GM19324 (cell line): ENCODE results near the gene NFIX.
A peak's percentile ranks its signal among the peaks of the same experiment; 100 is the strongest.

ENCODE experiments used
- ATAC-seq: cut with Tn5 transposase; IDR thresholded peaks from one replicate; pipeline ENCODE4 v1.9.1; 2021; ENCODE audit warnings: mild to moderate bottlenecking, moderate library complexity; ENCODE audit not compliant: unreplicated experiment, low FRiP score

Gene NFIX

DNA sequence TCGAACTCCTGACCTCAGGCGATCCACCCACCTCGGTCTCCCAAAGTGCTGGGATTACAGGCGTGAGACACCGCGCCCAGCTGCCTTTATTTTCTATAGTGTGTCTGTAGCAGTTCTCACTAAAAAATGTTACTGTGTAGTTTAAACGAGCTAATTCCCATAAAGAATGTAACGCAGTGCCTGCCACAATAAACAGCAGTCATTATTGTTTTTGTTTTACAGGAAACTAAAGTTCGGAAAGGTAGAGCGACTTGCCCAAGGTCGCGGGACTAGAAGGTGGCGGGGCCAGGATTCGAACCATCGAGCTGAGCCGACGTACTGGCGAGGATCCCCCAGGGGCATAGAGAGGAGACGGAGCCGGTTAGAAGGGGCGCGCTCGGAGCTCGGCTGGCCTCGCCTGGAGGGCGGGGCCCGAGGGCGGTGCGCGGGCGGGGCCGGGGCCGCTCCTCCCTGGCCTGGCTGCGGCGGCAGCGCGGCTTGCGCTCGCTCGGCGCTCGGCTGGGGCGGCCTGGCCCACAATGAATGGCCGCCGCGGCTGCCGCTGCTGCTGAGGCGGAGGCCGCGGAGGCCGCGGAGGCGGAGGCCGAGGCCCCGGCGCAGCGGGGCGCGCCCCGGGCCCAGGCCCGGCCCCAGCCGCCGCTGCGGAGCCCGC is 122.6 kb downstream of the NFIX start, which contains the start of gene NACC1:
NACC1 (plus strand) TSS at position 493 of the 652 bp plus-strand sequence. CDS start 16,944 bp downstream, outside the sequence.
- ATAC-seq: peak; percentile 59

DNA sequence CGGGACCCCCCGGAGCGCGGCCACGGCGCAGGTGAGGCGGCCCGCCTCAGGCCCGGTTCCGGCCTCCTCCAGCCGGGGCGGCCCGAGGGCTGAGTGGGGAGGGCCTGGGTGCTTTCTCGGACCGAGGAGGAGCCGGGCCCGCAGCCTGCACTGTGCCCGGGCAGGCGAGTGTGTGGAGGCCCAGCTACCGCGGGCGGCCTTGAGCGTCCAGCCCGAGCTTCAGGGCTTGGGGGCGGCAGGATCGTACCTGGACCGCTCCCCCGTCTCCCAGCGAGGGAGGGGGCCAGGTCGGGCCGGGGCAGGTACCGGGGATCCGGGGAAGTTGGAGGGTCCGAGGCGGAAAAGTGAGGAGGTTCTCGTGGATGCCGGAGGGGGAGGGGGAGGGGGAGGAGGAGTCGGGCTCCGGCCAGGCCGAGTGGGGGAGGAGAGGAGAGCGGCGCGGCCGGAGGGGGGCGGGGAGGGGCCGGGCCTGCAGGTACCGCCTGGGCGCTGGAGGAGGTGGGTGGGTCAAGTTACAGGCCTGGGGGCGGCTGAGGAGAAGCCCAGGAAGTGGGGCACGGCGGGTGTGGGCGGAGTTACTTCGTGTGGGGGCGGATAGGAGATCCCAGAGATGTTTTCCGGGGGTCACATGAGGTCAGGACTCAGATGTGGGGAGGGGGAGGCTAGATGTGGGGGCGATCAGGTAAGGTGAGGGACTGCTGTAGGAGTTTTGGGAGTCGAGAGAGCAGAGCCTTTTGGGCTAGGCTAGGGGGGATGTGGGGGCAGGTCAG is 123.3 kb downstream of the NFIX start:
- ATAC-seq: peak; percentile 20

DNA sequence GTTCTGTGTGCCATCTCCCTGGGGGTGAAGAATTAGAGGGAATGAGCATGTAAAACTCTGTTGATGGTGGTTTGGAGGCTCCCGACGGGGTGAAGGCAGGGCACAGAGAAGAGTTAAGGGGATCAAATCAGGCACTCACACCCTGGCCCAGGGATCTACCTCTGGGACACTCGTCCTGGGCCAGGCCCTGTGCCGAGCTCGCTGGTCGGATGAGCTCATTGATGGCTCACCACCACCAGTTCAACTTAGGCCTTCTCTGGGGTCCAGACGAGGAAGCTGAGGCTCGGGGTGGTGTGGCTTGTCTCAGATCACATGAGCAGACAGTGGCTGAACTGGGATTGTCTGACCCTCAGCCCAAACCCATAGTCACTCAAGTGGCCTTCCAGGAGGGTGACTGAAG is 124.4 kb downstream of the NFIX start:
- no peak for ATAC-seq

DNA sequence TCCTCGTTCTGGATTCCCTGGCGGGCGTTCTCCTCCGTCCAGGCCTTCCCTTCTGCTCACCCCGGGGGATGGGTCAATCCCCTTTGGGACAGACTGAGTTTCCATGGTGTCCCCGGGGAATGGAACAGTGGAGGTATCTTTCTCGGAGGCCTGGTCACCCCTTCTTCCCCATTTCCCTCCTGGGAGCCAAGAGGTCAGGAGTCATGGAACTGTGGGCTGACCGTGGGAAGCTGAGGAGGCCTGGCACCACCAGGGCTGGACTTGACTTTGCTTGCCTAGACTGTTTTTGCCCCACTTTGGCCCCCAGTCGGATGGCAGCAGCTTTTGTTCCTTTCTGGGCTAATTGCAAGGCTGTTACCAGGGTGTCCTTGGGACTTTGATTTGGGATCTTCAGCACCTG is 124.8 kb downstream of the NFIX start:
- ATAC-seq: no peak

DNA sequence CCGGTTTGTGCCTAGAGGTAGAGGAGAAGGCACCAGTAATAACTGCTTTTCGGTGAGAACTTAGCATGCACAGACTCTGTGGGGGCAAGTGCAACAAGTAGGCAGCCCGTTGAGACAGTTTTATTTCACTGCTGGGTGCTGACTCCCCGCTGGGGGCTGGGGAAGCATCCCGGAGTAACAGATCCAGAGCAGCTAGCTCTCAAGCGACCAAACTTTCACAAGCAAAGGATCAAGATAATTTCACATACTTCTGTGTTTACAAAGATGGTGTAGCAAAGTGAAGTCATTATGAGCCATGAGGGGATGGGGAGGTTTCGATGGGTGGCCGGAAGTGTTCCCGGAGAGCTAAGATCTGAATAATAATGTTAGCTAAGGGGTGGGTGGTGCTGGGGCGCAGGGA is 125.5 kb downstream of the NFIX start:
- ATAC-seq: no peak

DNA sequence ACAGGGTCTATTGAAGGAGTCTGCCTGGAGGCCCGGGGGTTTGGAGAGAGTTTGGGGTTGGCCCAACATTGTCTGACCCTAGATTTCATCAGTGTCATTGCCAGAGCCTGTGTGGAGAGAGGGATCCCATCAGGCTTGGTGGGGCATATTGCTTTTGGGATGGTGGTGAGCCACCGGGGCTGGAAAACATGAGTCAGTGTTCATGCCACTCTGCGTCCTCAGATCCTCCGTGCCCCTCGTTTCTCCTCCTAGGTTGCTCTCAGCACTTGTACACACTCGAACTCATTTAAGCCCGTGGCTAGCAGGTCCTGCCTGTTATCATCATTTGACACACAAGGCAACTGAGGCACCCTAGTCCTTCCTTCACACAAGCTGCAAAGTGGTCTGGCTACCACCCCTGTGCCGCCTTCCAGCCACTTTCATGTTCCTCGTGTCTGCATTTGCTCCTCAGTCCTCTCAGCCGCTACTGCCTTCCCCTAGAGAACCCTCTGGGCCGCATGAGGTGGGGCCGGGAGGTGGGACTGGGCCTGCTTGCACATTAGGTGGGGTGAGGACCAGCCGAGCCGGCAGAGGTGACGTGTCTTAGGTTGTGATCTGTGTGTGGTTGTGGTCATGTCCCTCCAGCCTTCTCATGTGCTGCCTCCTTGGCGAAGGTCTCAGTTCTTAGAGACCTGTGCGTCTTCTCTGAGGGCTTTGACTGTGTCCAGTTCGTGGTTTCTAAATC is 126.4 kb downstream of the NFIX start:
- ATAC-seq: no peak

DNA sequence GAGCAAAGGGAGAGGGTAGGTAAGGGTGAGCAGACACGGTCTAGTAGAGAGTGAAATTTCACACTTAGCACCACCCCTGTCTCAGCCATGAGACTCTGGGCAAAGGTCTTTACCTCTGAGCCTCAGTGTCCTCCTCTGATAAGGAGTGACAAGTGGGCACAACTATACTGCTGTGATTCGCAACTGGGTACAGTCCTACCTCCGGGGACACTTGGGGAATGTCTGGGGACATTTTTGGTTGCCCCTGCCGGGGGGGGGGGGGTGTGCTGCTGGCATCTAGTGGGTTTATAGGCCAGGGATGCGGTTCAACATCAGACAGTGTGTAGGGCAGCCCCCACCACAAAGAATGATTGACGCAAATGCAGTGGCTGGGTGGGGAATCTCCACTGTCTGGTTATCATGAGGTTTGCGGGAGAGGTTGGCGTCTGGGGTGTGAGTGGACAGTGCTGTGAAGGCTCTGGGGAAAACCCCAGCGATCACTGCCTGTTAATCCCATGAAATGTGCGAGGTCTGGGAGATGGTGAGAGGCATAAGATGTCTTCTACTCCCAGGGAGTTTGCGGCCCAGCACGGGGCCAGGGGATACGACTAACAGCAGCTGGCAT is 127.1 kb downstream of the NFIX start:
- no peak for ATAC-seq

DNA sequence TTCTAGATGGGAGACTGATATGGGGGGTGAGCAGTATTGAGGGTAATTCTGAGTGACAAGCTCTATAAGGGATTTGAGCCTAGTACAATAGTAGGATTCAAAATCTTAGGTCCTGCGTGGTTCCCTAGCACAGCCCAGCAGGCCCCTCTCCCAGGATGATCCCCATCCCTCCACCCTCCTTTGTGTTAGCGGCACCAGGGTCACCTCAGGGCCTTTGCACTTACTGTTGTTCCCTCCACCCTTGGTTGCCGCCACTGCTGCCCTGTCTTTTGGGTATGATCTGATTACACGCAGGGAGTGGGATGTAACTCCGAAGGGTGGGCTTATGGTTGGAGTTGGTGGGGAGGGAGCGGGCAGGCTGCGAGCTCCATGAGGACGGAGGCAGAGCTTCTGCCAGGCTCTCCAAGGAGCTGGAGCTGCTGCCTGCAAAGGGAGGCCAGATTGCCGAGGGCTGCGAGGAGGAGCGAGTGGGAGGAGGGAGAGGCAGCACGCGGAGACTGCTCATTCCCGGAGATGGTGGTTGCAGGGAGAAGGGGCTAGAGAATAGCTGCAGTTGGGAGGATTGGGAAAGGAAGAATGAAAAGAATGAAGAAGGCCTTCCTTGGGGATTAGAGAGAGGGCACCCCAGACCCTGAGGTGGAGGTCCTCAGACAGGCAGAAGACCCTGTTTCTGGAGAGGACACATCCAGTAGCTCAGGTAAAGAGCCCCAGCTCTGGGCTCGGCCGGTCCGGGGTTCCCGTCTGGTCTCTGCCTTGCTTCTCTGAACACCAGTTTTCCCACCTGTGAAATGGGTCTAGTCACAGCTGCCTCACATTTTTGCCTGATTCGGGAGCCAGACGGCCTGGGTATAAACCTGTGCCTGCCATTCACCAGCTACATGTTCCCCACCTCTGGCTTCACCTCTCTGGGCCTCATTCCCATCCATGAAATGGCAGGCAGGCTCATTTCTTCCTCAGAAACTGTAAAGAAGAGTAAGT is 128.0 kb downstream of the NFIX start:
- ATAC-seq: no peak

DNA sequence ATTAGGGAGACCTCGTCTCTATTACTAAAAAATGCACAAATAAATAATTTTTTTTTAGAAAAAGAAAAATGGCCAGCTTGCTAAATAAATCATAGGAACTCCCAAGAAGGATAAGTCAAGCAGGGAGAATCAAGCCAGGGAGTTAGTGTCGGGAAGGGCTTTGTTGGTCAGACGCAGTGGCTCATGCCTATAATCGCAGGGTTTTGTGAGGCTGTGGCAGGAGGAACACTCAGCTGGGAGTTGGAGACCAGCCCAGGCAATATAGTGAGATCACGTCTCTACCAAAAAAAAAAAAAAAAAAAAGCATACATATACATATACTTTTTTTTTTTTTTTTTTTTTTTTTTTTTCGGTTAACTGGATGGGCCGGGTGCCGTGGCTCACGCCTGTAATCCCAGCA is 131.8 kb downstream of the NFIX start:
- no peak for ATAC-seq

DNA sequence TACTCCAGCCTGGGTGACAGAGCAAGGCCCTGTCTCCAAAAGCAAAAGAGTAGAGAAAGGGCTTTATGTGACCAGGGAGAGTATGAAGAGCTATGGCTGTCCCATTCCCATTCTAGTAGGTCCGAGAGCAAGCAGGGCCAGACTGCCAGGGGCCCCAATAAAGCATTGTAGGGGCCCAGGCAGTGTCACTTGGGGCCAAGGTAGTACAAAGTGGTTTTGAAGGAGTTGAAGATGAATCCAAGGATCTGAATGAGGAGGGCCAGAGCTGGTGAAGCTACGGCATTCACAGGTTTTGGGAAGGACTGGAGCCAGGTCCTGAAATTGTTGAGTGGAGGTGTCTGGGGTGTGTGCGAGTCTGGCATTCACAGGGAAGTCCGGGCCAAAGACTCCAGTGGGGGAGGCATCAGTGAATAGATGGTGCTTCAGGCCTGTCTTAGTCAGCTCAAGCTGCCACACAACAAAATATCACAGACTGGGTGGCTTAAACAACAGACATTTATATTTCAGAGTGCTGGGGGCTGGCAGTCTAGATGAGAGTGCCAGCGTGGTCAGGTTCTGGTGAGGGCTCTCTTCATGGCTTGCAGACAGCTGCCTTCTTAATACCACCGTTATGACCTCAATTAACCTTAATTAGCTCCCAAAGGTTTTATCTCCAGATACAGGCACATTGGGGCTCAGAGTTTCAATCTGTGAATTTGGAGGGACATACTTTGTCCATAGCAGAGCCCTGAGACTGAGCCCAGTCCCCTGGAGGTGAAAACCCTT is 132.7 kb downstream of the NFIX start:
- ATAC-seq: no peak

DNA sequence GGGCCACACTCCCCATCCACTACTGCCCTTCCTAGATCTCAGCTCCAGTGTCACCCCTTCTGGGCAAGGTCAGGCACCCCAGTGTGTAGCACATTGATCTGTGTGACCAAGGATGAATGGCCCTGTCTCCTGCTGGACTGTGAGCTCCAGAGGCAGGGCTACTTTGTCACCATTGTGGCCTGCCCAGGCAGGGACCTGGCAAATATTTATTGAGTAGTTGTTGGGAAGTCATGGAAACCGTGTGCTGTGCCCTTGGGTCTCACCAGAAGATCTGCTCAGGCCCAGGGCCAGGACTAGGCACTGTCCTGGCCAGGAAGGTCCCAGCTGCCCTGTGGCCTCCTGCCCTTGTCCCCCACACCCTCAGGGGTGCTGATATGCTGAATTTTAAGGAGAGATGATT is 133.3 kb downstream of the NFIX start:
- ATAC-seq: no peak

DNA sequence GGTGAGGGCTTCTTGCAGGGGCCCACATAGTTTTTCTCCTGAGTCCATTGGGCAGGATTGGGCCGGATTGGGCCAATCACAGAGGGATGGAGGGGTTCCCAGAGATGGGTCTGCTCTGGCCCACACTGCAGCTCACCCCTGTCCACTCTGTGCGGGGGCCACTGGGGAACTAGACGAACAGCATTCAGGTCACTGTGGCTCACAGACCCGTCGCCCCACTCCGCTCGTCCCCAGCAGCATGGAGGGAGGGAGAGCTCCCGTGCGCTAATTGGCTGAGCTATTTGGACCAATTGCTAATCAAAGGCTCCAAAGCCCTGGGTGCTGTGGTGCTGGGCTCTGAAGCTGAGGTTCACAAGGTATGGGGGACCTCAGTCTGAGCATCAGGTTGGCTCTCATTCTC is 134.1 kb downstream of the NFIX start:
- ATAC-seq: no peak

DNA sequence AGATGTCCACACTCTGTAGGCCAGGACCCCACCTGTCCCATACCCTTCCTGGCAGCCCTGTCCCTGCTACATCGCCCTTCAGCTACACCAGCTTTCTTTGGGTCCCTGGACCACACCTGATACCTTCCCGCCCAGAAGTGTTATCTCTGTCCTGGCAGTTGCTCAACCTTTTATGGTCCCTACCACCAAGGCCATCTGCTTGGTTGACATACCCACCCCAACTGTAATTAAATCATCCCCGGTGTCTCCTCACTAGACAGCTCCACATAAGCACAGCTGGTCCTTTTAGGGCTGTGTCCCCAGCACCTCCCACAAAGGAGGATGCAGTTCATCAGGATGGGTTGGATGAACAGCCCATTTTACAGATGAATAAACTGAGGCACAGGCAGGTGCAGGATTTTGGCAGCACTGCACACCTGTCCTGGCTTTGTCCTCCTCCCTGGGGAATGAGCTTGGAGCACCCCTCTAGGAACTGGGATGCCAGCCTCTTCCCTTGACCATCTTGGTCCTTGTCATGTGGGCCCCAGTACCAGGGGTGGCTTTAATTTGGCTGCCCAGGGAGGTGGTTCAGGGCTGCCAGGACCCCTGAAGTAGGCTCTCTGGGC is 135.7 kb downstream of the NFIX start:
- no peak for ATAC-seq

DNA sequence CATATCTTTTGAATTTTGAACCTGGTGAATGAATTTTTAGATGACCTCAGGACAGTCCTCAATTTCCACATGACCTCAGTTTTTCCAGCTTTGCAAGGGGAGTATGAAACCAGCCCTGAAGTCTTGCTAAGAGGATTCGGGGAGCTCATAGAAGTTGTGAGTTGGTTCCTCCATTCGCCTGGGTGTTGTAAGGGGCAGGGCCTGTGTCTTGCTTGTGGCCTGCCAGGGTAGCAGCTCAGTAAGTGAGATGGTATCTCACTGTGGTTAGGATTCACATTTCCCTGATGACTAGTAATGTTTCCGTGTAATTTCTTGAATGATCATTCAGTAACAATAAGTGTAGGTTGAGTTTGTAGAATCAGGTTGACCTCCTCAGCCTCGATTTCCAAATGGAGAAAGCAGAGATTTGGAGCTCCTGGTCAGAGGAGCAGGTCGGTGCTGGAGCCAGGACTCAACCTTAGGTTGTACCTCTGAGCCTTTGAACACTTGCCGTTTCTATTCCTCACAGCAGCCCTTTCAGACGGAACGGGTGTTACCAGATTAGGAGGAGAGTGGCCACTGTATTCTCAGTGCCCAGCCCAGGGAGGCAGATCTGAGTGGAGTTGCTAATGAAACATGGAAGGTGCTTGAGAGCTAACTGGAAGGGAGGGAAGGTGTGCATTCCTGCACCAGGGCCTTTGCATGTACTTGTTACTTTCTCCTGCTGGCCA is 137.4 kb downstream of the NFIX start:
- ATAC-seq: no peak

DNA sequence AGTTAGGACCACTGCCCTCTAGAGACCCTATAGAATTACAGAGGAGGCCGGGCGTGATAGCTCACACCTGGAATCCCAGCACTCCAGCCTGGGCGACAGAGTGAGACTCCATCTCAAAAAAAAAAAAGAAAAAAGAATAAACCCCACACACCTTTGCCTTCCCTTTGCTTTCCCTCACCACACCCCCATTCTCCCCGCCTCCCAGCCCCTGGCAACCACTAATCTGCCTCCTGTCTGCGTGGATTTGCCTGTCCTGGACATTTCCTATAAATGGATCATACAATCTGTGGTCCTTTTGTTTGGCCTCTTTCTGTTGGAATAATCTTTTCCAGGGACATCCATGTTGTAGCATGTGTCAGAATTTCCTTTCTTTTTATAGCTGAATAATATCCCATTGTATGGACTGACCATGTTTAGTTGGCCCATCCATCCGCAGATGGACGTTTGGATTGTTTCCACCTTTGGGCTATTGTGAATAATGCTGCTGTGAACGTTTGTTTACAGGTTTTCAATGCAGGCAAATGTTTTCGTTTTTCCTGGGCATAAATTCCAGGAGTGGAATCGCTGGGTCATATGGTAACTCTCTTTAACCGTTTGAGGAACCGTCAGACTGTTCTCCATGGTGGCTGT is 138.1 kb downstream of the NFIX start:
- no peak for ATAC-seq

DNA sequence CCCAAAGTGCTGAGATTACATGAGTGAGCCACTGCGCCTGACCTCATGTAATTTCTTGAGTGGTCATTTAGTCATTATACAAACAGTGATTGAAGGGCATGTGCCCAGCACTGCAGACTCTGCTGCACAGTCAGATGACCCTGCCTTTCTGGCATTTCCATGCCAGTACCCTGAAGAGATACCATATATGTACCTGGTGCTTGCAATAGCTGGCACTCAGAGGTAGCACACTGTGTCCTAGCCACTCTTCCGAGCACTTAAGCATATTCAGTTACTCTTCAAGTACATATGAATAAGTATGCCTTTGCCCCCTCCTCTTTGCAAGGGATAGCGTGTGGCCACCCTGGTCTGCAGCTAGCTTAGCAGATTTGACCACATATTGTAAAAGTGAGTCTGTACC is 139.4 kb downstream of the NFIX start:
- ATAC-seq: no peak
